Mucosa of gallbladder (tissue), 1 donor: ENCODE data around the gene PRR20G. TPM values are rescaled to one million over a fixed set of nuclear protein-coding genes. Genes with fewer than 3 reads are reported as not detected.
A peak's percentile ranks its signal among the peaks of the same experiment; 100 is the strongest.
"Not testable (repeated sequence)": the region's sequence is repeated elsewhere in the genome, so short reads cannot be mapped to it uniquely, and the experiment has no call there.

Source experiments
- DNase-seq: peaks from one replicate; pipeline ENCODE4 v3.0.0-alpha.2; 2020; ENCODE audit warnings: low spot score
- total RNA-seq: library from RNA; stranded (reverse); gene quantifications from one replicate; pipeline ENCODE4 v1.2.1, GENCODE V29; 2021
- donor health status: DM: no; HTN: no; CAD: no.

PRR20G gene
- total RNA-seq, 1 donor from 2014 or later, result not detected

- peak; percentile 21 for DNase-seq
Observed at GRCh38 chr3:127299276-127299675, 11.4 kb upstream of the PRR20G start.

- DNase-seq, result no peak
Observed at GRCh38 chr3:127296959-127297358, 9.1 kb upstream of the PRR20G start.

- DNase-seq, result no peak
Observed at GRCh38 chr3:127296166-127296565, 8.3 kb upstream of the PRR20G start.

- DNase-seq, result not testable (repeated sequence)
Observed at GRCh38 chr3:127293650-127294049, 5.8 kb upstream of the PRR20G start.

GRCh38 chr3:127291611-127292010 lies 3.8 kb upstream of the PRR20G start:
- no peak for DNase-seq

- DNase-seq, result no peak
Observed at GRCh38 chr3:127291114-127291513, 3.3 kb upstream of the PRR20G start.

- DNase-seq, result no peak
Observed at GRCh38 chr3:127289706-127290575, 2.1 kb upstream of the PRR20G start.

- no peak for DNase-seq
Observed at GRCh38 chr3:127288921-127289705, 1.3 kb upstream of the PRR20G start.

- DNase-seq, result no peak
Observed at GRCh38 chr3:127288343-127288742, 497 bp upstream of the PRR20G start.

GRCh38 chr3:127286571-127287140 lies 1.2 kb downstream of the PRR20G start:
- DNase-seq, result no peak

GRCh38 chr3:127284258-127284657 lies 3.6 kb downstream of the PRR20G start:
- DNase-seq, result no peak

- no peak for DNase-seq
Observed at GRCh38 chr3:127277561-127277960, 10.3 kb downstream of the PRR20G start.

- DNase-seq, result no peak
Observed at GRCh38 chr3:127276995-127277394, 10.9 kb downstream of the PRR20G start.

- no peak for DNase-seq
Observed at GRCh38 chr3:127276396-127276795, 11.4 kb downstream of the PRR20G start.

GRCh38 chr3:127275287-127275781 lies 12.5 kb downstream of the PRR20G start:
- DNase-seq, result no peak

- DNase-seq, result no peak
Observed at GRCh38 chr3:127274200-127274760, 13.6 kb downstream of the PRR20G start.

GRCh38 chr3:127273206-127273605 lies 14.6 kb downstream of the PRR20G start:
- DNase-seq, result no peak

GRCh38 chr3:127266186-127266585 lies 21.7 kb downstream of the PRR20G start:
- DNase-seq, result no peak

GRCh38 chr3:127265581-127265981 lies 22.3 kb downstream of the PRR20G start:
- no peak for DNase-seq

GRCh38 chr3:127264794-127265514 lies 22.9 kb downstream of the PRR20G start:
- DNase-seq, result no peak

- no peak for DNase-seq
Observed at GRCh38 chr3:127264292-127264691, 23.6 kb downstream of the PRR20G start.
